ENCODE measurements around the gene SDK2.

SDK2 gene

DNA sequence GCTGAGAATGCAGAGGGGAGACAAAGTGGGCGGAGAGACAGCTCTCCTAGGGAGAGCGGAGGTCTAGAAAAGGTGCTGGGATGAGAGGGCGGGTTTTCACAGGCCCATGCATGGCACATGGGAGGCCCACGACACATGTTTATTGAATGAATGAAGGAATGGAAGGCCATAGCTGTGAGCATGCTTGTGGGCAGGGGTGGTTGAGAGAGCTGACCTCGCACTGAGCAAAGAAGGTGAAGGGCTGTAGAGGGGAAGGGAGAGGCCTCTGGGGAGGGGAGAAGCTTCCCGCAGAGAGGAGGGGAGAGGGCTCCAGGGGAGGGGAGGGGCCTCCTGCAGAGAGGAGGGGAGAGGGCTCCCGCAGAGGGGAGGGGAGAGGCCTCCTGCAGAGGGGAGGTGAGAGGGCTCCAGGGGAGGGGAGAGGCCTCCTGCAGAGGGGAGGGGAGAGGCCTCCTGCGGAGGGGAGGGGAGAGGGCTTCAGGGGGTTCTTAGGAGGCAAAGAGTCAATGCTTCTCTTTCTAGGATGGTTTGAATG, 27.3 kb downstream of the SDK2 start:
- peaks cover 2 to 4% of the 10 kb centered on the region in 2 donors for H3K9me3 ChIP-seq (ENCODE audit: control insufficient read depth in 1 of 2, low read length in 2 of 2)
- H3K4me1 ChIP-seq (ENCODE audit: control insufficient read depth in 1 of 2, insufficient read depth in 2 of 2, low read length in 2 of 2) = no peaks in the 10 kb centered on the region
- H3K4me3 ChIP-seq (ENCODE audit: low read depth in 1 of 2, low read length in 2 of 2) = no peak overlapping the region
- no peaks in the 10 kb centered on the region for H3K27me3 ChIP-seq (ENCODE audit: low read depth, low read length)
- H3K36me3 ChIP-seq (ENCODE audit: control insufficient read depth in 1 of 2, insufficient read depth in 2 of 2, low read length in 2 of 2) = no peaks in the 10 kb centered on the region
- H3K27ac ChIP-seq (ENCODE audit: low read length) = no peak overlapping the region

DNA sequence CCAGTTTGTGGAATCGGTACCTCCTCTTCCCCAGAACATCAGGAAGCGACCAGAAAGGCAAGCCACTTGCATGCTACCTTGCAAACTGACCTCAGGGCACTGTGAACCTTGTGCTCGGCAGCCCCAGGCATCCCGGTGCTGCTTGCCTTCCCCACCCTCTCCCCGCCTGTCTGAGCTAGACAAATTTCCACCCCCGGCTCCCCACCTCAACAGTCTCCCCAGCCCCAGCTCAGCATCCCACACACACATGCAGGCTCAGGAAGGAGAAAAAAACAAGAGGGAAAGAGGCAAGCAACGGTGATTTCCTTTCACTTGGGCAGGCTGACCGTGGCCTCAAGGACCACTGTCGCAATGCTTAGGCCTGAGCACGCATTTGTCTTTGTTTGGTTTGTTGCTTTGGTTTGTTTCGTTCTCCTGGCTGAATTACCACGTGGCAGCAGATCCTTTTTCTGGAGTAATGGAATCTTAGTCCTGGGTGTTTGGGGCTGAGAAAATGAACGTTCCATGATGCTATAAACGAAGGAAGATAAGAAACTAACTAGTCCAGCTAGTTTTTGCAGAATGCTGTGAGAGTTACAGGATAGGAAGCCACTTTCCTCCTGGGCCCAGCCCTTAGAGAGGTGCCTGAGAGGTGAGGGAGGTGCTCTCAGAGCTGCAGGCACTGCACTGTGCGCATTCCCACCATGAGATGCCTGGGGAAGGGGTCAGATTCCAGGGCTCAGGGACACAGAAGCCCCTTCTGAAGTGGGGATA, 27.9 kb downstream of the SDK2 start:
- Histone ChIP-seq H3K4me1 (ENCODE audit: control insufficient read depth in 1 of 2, insufficient read depth in 2 of 2, low read length in 2 of 2) (no peaks in the 10 kb centered on the region), H3K27ac (ENCODE audit: low read length) (no peak overlapping the region), H3K36me3 (ENCODE audit: control insufficient read depth in 1 of 2, insufficient read depth in 2 of 2, low read length in 2 of 2) (no peaks in the 10 kb centered on the region), H3K27me3 (ENCODE audit: low read depth, low read length) (no peaks in the 10 kb centered on the region), H3K9me3 (ENCODE audit: control insufficient read depth in 1 of 2, low read length in 2 of 2) (peaks cover 0 to 4% of the 10 kb centered on the region in 2 donors), H3K4me3 (ENCODE audit: low read depth in 1 of 2, low read length in 2 of 2) (no peak overlapping the region)

DNA sequence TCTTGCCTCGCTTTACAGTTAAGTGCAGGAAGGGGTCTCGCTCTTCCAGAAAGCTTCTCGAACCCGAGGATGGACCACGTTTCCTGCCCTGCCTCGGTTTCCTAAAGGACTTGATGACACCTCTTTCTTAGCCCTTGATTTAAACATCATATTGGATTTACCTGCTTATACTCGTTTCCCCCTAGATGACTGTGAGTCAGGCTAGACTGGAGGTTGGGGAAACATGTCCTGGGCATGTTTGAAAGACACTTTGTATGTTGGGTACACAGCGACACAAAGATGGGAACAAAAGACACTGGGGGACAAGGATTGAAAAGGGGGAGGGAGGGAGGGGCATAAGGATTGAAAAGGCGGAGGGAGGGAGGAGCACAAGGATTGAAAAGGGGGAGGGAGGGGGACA, 30.0 kb downstream of the SDK2 start:
- no peak overlapping the region for H3K27ac ChIP-seq (ENCODE audit: low read length)
- H3K36me3 ChIP-seq (ENCODE audit: control insufficient read depth in 1 of 2, insufficient read depth in 2 of 2, low read length in 2 of 2) = no peaks in the 10 kb centered on the region
- peaks cover 0 to 2% of the 10 kb centered on the region in 2 donors for H3K9me3 ChIP-seq (ENCODE audit: control insufficient read depth in 1 of 2, low read length in 2 of 2)
- H3K4me3 ChIP-seq (ENCODE audit: low read depth in 1 of 2, low read length in 2 of 2) = no peak overlapping the region
- no peaks in the 10 kb centered on the region for H3K4me1 ChIP-seq (ENCODE audit: control insufficient read depth in 1 of 2, insufficient read depth in 2 of 2, low read length in 2 of 2)
- H3K27me3 ChIP-seq (ENCODE audit: low read depth, low read length) = no peaks in the 10 kb centered on the region

DNA sequence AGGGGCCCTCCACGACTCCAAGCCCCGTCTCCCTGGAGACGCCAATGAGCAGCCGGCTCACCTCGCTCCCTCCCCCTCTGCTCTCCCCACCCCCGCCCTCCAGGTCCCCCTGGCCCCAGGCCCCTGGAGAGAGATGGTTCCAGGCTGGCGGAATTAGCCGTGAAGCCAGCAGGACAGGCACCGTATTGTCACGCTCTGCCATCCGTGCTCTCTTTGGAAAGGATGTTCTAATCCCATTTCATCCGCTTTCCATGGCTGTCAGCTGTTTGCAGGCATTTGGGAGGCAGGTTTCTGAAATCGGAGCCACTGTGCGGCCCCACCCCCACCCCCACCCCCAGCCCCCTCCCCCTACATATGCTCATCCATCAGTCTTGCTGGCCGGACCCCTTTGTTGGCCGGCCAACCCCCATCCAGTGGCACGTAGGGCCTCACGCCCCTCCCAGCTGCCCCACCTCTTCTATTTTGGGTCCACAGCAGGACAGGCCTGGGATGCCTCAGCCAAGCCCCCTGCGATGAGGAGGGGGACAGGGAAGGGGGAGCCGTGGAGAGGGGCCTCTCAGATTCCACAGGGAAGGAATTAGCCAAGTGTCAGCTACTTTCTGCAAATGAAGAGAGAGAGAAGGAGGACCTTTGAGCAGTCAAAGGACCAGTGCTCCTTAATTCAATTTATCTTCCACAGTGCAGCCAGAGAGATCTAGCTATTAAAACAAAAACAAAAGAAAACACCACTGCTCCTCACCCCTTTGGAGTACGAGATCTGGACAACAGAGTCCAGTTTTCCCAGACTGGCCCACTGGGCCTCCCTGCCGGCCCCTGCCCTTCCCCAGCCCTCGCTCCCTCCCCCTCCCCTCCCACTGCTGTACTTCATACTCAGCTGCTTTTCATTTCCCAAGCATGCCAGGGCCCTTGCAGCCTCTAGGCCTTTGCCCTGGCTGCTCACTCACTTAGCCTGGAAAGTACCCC, 30.7 kb downstream of the SDK2 start:
- Histone ChIP-seq H3K9me3 (ENCODE audit: control insufficient read depth in 1 of 2, low read length in 2 of 2) (no peaks in the 10 kb centered on the region), H3K36me3 (ENCODE audit: control insufficient read depth in 1 of 2, insufficient read depth in 2 of 2, low read length in 2 of 2) (no peaks in the 10 kb centered on the region), H3K27me3 (ENCODE audit: low read depth, low read length) (no peaks in the 10 kb centered on the region), H3K27ac (ENCODE audit: low read length) (no peak overlapping the region), H3K4me3 (ENCODE audit: low read depth in 1 of 2, low read length in 2 of 2) (no peak overlapping the region), H3K4me1 (ENCODE audit: control insufficient read depth in 1 of 2, insufficient read depth in 2 of 2, low read length in 2 of 2) (no peaks in the 10 kb centered on the region)

DNA sequence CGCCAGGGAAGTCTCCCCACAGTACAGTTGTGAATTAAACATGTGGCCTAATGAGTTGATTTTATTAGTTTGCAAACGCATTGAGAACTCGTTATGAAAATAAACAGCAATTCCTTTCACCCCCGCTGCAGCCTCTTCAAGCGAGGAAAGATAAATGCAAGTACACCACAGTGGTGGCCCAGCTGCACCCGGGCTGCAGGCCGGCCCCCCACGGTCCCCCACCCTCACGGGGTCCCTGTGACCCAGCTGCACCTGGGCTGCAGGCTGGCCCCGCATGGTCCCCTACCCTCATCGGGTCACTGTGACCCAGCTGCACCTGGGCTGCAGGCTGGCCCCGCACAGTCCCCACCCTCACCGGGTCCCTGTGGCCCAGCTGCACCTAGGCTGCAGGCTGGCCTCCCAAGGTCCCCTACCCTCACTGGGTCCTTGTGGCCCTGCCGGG, 32.2 kb downstream of the SDK2 start:
- no peaks in the 10 kb centered on the region for H3K27me3 ChIP-seq (ENCODE audit: low read depth, low read length)
- H3K9me3 ChIP-seq (ENCODE audit: control insufficient read depth in 1 of 2, low read length in 2 of 2) = no peaks in the 10 kb centered on the region
- no peaks in the 10 kb centered on the region for H3K4me1 ChIP-seq (ENCODE audit: control insufficient read depth in 1 of 2, insufficient read depth in 2 of 2, low read length in 2 of 2)
- H3K4me3 ChIP-seq (ENCODE audit: low read depth in 1 of 2, low read length in 2 of 2) = no peak overlapping the region
- H3K36me3 ChIP-seq (ENCODE audit: control insufficient read depth in 1 of 2, insufficient read depth in 2 of 2, low read length in 2 of 2) = no peaks in the 10 kb centered on the region
- no peak overlapping the region for H3K27ac ChIP-seq (ENCODE audit: low read length)

DNA sequence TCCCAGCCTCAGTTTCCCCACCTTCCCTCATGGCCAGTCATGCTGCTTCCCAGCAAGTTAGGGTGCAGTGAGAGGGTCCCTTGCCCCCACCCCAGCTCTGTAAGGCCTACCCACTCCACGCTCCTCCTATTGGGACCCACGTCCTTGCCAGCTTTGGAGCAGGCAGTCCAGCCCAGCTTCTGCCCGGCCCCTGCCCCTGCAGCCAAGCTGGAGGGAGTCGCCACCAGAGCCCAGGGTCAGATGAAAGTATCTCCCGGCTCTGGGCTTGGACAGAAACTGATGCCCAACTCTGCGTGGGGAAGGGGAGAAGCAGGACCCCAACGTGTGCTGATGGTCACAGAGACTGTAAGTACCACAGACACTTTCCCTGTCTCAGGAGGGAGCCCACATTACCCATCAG, 32.6 kb downstream of the SDK2 start:
- Histone ChIP-seq H3K4me3 (ENCODE audit: low read depth in 1 of 2, low read length in 2 of 2) (no peak overlapping the region), H3K4me1 (ENCODE audit: control insufficient read depth in 1 of 2, insufficient read depth in 2 of 2, low read length in 2 of 2) (no peaks in the 10 kb centered on the region), H3K9me3 (ENCODE audit: control insufficient read depth in 1 of 2, low read length in 2 of 2) (no peaks in the 10 kb centered on the region), H3K36me3 (ENCODE audit: control insufficient read depth in 1 of 2, insufficient read depth in 2 of 2, low read length in 2 of 2) (no peaks in the 10 kb centered on the region), H3K27ac (ENCODE audit: low read length) (no peak overlapping the region), H3K27me3 (ENCODE audit: low read depth, low read length) (no peaks in the 10 kb centered on the region)

DNA sequence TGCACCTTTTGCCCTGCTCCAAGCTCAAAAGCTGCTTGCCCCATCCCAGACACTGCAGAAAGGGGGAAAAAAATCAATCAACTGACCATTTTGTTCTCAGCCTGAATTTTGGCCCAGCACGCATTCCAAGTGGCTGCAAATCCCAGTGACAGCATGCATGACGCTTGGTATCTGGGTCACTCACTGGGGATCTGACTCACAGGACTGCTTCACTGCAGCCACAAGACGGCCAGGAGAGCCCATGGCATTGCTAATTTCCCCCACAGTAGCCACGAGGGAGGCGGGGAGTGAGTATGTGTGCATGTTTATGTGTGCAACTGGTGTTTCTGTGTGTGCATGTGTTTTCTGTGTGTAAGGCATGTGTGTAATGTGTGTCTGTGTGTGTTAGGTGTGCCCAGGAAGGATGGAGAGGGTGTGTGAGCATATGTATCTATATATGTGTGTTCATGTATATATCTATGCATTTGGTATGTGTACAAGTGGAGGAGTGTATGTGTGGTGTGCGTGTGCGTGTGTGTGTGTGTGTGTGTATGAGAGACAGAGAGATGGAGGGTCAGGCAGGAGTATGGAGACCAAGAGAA, 33.8 kb downstream of the SDK2 start:
- no peak overlapping the region for H3K4me3 ChIP-seq (ENCODE audit: low read depth in 1 of 2, low read length in 2 of 2)
- no peaks in the 10 kb centered on the region for H3K27me3 ChIP-seq (ENCODE audit: low read depth, low read length)
- no peaks in the 10 kb centered on the region for H3K4me1 ChIP-seq (ENCODE audit: control insufficient read depth in 1 of 2, insufficient read depth in 2 of 2, low read length in 2 of 2)
- no peaks in the 10 kb centered on the region for H3K9me3 ChIP-seq (ENCODE audit: control insufficient read depth in 1 of 2, low read length in 2 of 2)
- H3K27ac ChIP-seq (ENCODE audit: low read length) = no peak overlapping the region
- H3K36me3 ChIP-seq (ENCODE audit: control insufficient read depth in 1 of 2, insufficient read depth in 2 of 2, low read length in 2 of 2) = no peaks in the 10 kb centered on the region

DNA sequence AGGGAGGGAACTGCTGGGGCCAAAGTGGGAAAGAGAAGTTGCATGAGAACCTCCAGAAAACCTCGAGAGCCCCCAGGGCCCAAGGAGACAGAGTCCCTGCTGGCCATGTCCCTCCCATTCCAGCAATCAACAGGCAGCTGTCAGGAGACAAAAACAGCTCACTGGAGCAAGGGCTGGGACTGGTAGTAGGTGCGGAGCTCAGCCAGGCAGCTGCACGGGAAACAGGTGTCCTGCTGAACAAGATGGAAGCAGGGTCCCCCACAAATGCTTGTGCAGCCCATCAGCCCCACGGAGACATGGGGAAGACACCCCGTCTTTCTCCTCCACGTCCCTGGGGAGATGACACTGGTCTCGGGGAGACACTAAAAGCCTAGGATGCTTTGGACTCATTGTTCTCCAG, 34.5 kb downstream of the SDK2 start:
- H3K27me3 ChIP-seq (ENCODE audit: low read depth, low read length) = no peaks in the 10 kb centered on the region
- no peaks in the 10 kb centered on the region for H3K9me3 ChIP-seq (ENCODE audit: control insufficient read depth in 1 of 2, low read length in 2 of 2)
- no peaks in the 10 kb centered on the region for H3K36me3 ChIP-seq (ENCODE audit: control insufficient read depth in 1 of 2, insufficient read depth in 2 of 2, low read length in 2 of 2)
- H3K4me3 ChIP-seq (ENCODE audit: low read depth in 1 of 2, low read length in 2 of 2) = no peak overlapping the region
- H3K4me1 ChIP-seq (ENCODE audit: control insufficient read depth in 1 of 2, insufficient read depth in 2 of 2, low read length in 2 of 2) = no peaks in the 10 kb centered on the region
- H3K27ac ChIP-seq (ENCODE audit: low read length) = no peak overlapping the region

DNA sequence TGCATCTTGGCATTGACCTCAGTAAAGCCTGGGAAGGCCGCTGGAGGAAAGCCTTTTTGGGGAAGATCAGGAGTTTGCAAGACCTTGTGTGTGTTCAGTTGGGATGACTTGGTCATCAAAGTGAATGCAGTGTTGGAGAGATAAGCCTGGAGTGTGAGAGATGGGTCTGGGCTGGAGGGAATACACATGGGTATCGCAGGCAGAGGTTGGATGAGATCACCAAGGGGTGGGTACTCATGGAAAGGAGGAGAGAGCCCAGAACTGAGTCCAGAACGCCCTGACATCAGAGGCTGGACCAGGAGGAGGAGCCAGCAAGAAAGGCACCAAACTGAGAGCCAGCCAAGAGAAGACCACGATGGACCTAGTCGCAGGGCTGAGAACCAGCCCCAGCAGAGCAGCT, 35.2 kb downstream of the SDK2 start:
- H3K9me3 ChIP-seq (ENCODE audit: control insufficient read depth in 1 of 2, low read length in 2 of 2) = no peaks in the 10 kb centered on the region
- H3K4me1 ChIP-seq (ENCODE audit: control insufficient read depth in 1 of 2, insufficient read depth in 2 of 2, low read length in 2 of 2) = no peaks in the 10 kb centered on the region
- H3K4me3 ChIP-seq (ENCODE audit: low read depth in 1 of 2, low read length in 2 of 2) = no peak overlapping the region
- no peaks in the 10 kb centered on the region for H3K27me3 ChIP-seq (ENCODE audit: low read depth, low read length)
- H3K27ac ChIP-seq (ENCODE audit: low read length) = no peak overlapping the region
- H3K36me3 ChIP-seq (ENCODE audit: control insufficient read depth in 1 of 2, insufficient read depth in 2 of 2, low read length in 2 of 2) = no peaks in the 10 kb centered on the region

DNA sequence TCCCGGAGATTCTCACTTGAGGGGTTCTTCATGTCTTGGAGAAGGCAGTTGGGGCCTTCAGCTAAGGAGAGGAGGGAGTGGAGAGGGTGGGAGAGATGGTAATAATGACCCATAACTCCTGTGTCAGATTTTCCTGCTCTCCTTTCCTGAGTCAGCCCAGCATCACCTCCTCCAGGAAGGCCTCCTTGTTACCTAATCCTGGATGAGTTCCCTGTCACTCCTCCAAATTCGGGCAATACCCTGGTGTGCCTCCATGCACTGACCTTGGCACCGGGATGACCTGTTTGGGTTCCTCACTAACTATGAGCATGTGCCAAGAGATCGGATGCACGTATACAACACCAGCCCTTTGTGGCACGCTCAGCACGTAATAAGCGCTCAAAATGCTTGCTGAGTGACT, 38.8 kb downstream of the SDK2 start:
- H3K27me3 ChIP-seq (ENCODE audit: low read depth, low read length) = no peaks in the 10 kb centered on the region
- no peaks in the 10 kb centered on the region for H3K36me3 ChIP-seq (ENCODE audit: control insufficient read depth in 1 of 2, insufficient read depth in 2 of 2, low read length in 2 of 2)
- H3K4me1 ChIP-seq (ENCODE audit: control insufficient read depth in 1 of 2, insufficient read depth in 2 of 2, low read length in 2 of 2) = no peaks in the 10 kb centered on the region
- H3K4me3 ChIP-seq (ENCODE audit: low read depth in 1 of 2, low read length in 2 of 2) = no peak overlapping the region
- H3K27ac ChIP-seq (ENCODE audit: low read length) = no peak overlapping the region
- no peaks in the 10 kb centered on the region for H3K9me3 ChIP-seq (ENCODE audit: control insufficient read depth in 1 of 2, low read length in 2 of 2)

DNA sequence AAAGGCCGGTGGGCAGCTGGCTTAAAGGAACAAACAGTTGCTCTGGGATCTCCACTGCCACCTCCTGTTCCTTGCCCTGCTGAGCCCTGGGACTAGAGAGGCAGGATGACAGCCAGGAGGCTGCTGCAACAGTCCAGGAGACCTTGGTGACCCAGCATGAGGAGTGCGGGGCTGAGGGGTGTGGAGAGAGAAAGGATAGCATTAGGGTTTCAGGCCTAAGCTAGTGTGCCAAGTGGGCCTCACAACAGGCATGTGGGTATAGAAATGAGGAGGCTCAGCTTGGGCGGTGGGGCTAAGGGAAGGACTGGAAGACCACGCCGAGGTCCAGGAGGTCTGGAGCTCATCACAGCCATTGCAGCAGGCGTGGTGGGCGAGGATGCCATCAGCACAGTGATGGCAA, 39.8 kb downstream of the SDK2 start:
- Histone ChIP-seq H3K36me3 (ENCODE audit: control insufficient read depth in 1 of 2, insufficient read depth in 2 of 2, low read length in 2 of 2) (no peaks in the 10 kb centered on the region), H3K9me3 (ENCODE audit: control insufficient read depth in 1 of 2, low read length in 2 of 2) (no peaks in the 10 kb centered on the region), H3K4me3 (ENCODE audit: low read depth in 1 of 2, low read length in 2 of 2) (no peak overlapping the region), H3K4me1 (ENCODE audit: control insufficient read depth in 1 of 2, insufficient read depth in 2 of 2, low read length in 2 of 2) (no peaks in the 10 kb centered on the region), H3K27me3 (ENCODE audit: low read depth, low read length) (no peaks in the 10 kb centered on the region), H3K27ac (ENCODE audit: low read length) (no peak overlapping the region)

All from muscle layer of duodenum (tissue), 2 donors.